SK-N-SH treated with all-trans-retinoic acid at 6 μM for 48 hours (cell line): ENCODE measurements around the gene TMEM147.

Experiments
- BACH2 ChIP-seq: fragments of 250-450 bp; sonication (Bioruptor Pico); IDR thresholded peaks from 2 replicates; pipeline ENCODE4 v1.9.0; 2021; ENCODE audit warnings: mild to moderate bottlenecking, borderline replicate concordance
- CREB5 ChIP-seq: fragments of 250-450 bp; sonication (Bioruptor Pico); IDR thresholded peaks from 2 replicates; pipeline ENCODE4 v1.5.1; 2020; ENCODE audit warnings: low read depth, mild to moderate bottlenecking, moderate library complexity
- ESRRG ChIP-seq: fragments of 250-450 bp; sonication (Bioruptor Pico); IDR thresholded peaks from 2 replicates; pipeline ENCODE4 v1.6.1; 2021; ENCODE audit warnings: mild to moderate bottlenecking
- PATZ1 ChIP-seq: fragments of 250-450 bp; sonication (Bioruptor Pico); IDR thresholded peaks from 2 replicates; pipeline ENCODE4 v1.8.0; 2020; ENCODE audit warnings: mild to moderate bottlenecking, moderate library complexity, borderline replicate concordance
- RARB ChIP-seq: fragments of 250-450 bp; sonication (Bioruptor Pico); IDR thresholded peaks from 2 replicates; pipeline ENCODE4 v1.8.0; 2021; ENCODE audit warnings: mild to moderate bottlenecking, moderate library complexity
- SNAI2 ChIP-seq: fragments of 250-450 bp; sonication (Bioruptor Pico); IDR thresholded peaks from 2 replicates; pipeline ENCODE4 v1.5.0; 2020; ENCODE audit warnings: mild to moderate bottlenecking, moderate library complexity
- TSHZ2 ChIP-seq: fragments of 250-450 bp; sonication (Bioruptor Pico); IDR thresholded peaks from 2 replicates; pipeline ENCODE4 v1.5.0; 2020; ENCODE audit warnings: mild to moderate bottlenecking, moderate library complexity
- ZFP3 ChIP-seq: fragments of 250-450 bp; sonication (Bioruptor Pico); IDR thresholded peaks from 2 replicates; pipeline ENCODE4 v1.5.0; 2020; ENCODE audit warnings: mild to moderate bottlenecking, moderate library complexity
- ZFP30 ChIP-seq: fragments of 450-650 bp; formaldehyde crosslinking; IDR thresholded peaks from 2 replicates; pipeline ENCODE4 v1.5.0; 2022; ENCODE audit warnings: mild to moderate bottlenecking, moderate library complexity
- ZNF565 ChIP-seq: fragments of 450-650 bp; formaldehyde crosslinking; conservative IDR thresholded peaks from 2 replicates; pipeline ENCODE4 v1.5.0; 2020; ENCODE audit warnings: low read depth, mild to moderate bottlenecking, moderate library complexity
- TF ChIP-seq, protein P1 (sequence below): fragments of 250-450 bp; sonication (Bioruptor Pico); IDR thresholded peaks from 2 replicates; pipeline ENCODE4 v1.5.1; 2021; ENCODE audit warnings: mild to moderate bottlenecking, moderate library complexity

DNA sequence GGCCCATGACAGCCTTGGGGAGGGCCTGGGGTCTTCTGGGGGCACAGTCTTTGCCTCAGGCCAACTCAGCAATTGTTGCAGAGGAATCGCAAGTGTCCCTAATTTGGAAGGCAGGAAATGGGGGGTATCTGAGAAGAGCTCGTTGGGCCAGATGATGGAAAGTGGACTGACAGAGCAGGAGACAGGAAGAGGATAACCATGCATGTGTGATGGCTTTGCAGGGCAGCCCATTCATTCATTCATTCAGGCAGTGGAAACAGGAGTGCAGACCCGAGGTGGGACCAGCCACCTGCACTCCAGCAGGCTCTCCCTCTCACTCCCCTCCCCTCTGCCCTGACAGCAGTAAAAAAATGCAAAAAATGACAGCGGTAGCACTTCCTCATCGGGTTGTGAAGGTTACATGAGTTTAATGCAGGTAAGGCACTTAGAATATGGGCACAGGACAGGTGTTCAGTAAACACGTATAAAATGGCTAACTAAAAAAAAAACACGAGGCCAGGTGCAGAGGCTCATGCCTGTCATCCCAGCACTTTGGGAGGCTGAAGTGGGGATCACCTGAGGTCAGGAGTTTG lies 5.0 kb upstream of the TMEM147 start:
- TF ChIP-seq RARB (CRISPR knock-in tag) (no peak), BACH2 (CRISPR knock-in tag) (no peak), CREB5 (CRISPR knock-in tag) (no peak), ZNF565 (CRISPR knock-in tag) (no peak), SNAI2 (CRISPR knock-in tag) (no peak), TSHZ2 (CRISPR knock-in tag) (no peak), PATZ1 (CRISPR knock-in tag) (no peak), ZFP30 (CRISPR knock-in tag) (no peak), ZFP3 (CRISPR knock-in tag) (no peak), ESRRG (no peak)
- TF ChIP-seq, protein P1, sequence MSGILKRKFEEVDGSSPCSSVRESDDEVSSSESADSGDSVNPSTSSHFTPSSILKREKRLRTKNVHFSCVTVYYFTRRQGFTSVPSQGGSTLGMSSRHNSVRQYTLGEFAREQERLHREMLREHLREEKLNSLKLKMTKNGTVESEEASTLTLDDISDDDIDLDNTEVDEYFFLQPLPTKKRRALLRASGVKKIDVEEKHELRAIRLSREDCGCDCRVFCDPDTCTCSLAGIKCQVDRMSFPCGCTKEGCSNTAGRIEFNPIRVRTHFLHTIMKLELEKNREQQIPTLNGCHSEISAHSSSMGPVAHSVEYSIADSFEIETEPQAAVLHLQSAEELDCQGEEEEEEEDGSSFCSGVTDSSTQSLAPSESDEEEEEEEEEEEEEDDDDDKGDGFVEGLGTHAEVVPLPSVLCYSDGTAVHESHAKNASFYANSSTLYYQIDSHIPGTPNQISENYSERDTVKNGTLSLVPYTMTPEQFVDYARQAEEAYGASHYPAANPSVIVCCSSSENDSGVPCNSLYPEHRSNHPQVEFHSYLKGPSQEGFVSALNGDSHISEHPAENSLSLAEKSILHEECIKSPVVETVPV = no peak
